ENCODE results near the gene UTY.

The UTY gene

GRCh38 chrY:13479828-13480227, at the start of gene UTY:
TSS of gene UTY (minus strand) at chrY:13480033. CDS start at chrY:13479665, 368 bp downstream.
- DNase-seq = no peak

- DNase-seq = no peak
These were observed 40.6 kb upstream of the UTY start for GRCh38 chrY:13520474-13520873.

- DNase-seq = no peak
These were observed 21.4 kb upstream of the UTY start for GRCh38 chrY:13501215-13501614.

- DNase-seq = no peak
These were observed 13.9 kb upstream of the UTY start for GRCh38 chrY:13493737-13494136.

DNA sequence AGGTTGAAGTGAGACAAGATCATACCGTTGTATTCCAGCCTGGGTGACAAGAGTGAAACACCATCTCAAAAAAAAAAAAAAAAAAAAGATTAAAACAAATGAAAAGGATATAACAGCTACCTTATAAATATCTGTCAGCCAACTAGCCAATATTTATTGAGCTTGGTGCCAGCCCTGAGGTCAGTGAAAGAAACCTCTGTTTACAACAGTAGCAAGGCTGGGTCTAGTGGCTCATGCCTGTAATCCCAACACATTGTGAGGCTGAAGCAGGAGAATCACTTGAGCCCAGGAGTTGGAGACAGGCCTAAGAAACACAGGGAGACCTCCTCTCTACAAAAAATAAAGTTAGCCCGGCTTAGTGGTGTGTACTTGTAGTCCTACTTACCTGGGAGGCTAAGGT, 12.6 kb upstream of the UTY start:
- DNase-seq = no peak

- no peak for DNase-seq
These were observed 8.9 kb upstream of the UTY start for GRCh38 chrY:13488738-13489137.

GRCh38 chrY:13479121-13479711, 617 bp downstream of the UTY start:
- DNase-seq = no peak

- no peak for DNase-seq
These were observed 1.6 kb downstream of the UTY start for GRCh38 chrY:13478126-13478785.

DNA sequence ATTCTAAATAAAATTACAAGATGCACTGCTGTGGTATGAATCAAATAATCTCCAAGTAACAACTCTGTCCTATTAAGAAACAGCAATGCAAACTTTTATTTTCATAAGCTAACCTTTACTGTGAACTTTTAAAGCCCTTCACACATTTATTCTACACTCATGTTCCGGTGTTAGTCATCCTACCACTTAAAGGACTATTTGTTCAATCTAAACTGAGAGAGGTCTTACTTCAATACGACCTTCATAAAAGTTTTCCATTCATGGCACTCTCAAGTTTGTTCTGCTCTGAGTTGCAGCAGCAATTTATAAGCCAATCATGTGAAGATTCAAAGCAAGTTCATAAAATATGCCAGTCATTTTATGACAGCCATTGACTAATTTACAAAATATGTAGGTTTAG, 4.8 kb downstream of the UTY start:
- no peak for DNase-seq

GRCh38 chrY:13451572-13451971, 28.3 kb downstream of the UTY start:
- DNase-seq = no peak

GRCh38 chrY:13450596-13451130, 29.2 kb downstream of the UTY start:
- no peak for DNase-seq

DNA sequence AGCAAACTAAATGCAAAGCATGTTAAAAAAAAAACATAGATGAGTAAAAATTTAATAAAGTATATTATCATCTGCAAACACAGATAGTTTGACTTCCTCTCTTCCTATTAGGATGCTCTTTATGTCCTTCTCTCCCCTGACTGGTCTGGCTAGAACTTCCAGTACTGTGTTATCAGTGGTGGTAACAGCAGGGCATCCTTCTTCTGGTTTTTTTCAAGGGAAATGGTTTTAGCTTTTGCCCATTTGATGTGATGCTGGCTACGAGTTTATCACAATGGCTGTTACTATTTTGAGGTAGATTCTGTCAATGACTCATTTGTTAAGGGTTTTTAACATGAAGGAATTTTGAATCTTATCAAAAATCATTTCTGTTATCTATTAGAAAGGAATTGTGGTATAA, 34.3 kb downstream of the UTY start:
- DNase-seq = no peak

- DNase-seq = no peak
These were observed 36.7 kb downstream of the UTY start for GRCh38 chrY:13443146-13443545.

GRCh38 chrY:13440811-13441210, 39.0 kb downstream of the UTY start:
- no peak for DNase-seq

GRCh38 chrY:13435968-13436937, 43.6 kb downstream of the UTY start:
- no peak for DNase-seq

DNA sequence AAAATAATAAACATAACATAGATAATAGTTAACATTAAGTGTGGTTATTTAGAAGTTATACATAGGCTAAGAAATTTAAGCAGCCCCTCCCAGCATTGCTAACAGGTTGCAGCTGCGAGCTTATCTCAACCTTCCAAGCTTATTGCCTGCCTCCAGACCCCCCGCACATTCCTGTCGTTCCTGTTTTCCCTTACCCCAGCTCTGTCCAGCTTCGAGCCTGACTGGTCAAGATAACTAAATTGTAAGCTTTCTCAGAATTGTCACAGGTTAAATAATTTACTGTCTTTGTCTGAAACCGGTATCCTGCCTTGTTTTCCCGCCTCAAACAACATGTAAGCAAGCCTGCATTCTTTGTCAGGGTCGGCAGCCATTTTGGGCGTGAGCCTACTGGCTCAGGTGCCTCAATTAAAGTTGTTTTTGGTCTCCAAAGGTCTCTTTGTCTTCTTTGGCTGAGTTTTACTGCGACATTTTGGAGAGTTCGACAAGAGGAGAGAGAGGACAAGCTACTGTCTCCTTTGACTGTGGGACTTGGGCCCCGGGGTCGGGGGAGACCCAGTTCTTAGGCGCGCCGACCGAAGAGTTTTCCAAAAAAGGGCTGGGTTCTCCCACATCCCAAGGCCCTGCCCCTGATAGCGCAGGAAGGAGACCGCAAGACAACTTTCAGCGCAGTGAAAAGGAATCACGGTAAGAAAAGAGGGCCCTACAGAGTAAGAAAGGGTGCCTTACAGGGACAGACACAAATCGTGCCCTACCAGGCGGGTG, 44.4 kb downstream of the UTY start:
- DNase-seq = no peak

GRCh38 chrY:13432293-13433025, 47.4 kb downstream of the UTY start:
- no peak for DNase-seq

- no peak for DNase-seq
These were observed 50.3 kb downstream of the UTY start for GRCh38 chrY:13429551-13429950.

DNA sequence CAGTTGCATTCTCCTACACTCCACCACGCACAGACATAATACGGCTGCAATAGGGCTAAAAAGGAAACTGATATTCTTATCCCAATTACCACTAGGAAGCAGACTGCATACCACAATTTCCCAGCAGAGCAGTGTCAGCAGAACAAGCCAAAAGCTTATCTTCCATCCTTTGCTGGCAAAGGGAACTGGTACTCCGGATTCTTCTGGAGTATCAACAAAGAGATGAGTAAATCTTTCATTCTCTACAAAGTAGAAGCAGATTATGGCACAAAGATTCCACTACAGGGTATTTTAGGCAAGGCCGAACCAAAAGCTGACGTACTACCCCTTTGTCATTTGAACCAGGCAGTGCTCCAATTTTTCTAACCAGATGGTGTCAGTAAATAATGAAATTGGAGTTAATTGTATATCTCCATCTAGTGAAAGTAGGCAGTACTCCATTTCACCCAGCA, 56.5 kb downstream of the UTY start:
- DNase-seq = no peak

GRCh38 chrY:13416869-13417661, 62.8 kb downstream of the UTY start:
- no peak for DNase-seq

DNA sequence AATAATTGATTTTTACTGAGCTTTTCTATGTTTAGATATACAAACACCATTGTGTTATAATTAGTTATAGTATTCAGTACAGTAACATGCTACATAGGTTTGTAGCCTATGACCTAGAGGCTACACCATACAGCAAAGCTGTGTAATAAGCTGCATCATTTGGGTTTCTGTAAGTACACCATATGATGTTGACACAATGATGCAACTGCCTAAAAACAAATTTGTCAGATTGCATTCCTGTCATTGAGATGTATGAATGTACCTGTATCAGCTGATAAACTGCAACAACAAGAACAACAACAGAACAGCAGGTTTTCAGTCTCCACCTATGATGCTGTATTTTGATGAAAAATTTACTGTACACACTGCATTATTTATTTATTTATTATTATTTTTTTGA, 64.3 kb downstream of the UTY start:
- no peak for DNase-seq

Data from activated CD4-positive, CD25-positive, alpha-beta regulatory T cell treated with anti-CD3 and anti-CD28 coated beads, Interleukin-2, amount 50 U/mL, for 72 hours (primary cell).